Thyroid gland (tissue), 4 donors: Measurements from ENCODE around the gene CTNNA3.

ENCODE experiments used
- CTCF ChIP-seq, 6 experiments: fragments of 200-600 bp in 3 of 6; fragments of 450-650 bp in 3 of 6; sonication (generic) in 3 of 6; IDR thresholded peaks; one replicate each; pipeline ENCODE4 v1.5.1; 2016 to 2019; ENCODE audit warnings: antibody characterized with exemption in 6 of 6, mild to moderate bottlenecking in 2 of 6, inconsistent platforms in 1 of 6, moderate library complexity in 1 of 6
- POLR2A ChIP-seq, 2 donors: fragments of 450-650 bp; IDR thresholded peaks; one replicate each; pipeline ENCODE4 v1.6.1; 2017; ENCODE audit warnings: antibody characterized with exemption in 2 of 2, mild to moderate bottlenecking in 2 of 2, moderate library complexity in 1 of 2

GRCh38 chr10:67200913-67201564, 495.0 kb downstream of the CTNNA3 start:
- TF ChIP-seq CTCF (IDR thresholded peaks at IDR 0.05) (no peak), POLR2A (IDR thresholded peaks at IDR 0.05) (no peak)
